GM12873 (cell line): ENCODE data around the gene ZC3H12D.

Experiments
- CTCF ChIP-seq: IDR thresholded peaks from 2 replicates; pipeline ENCODE4 v1.5.1; 2012; ENCODE audit warnings: low read depth, mild to moderate bottlenecking, moderate library complexity, low read length, control low read depth; ENCODE audit not compliant: insufficient read depth; ENCODE audit errors: missing control alignments

Gene ZC3H12D

DNA sequence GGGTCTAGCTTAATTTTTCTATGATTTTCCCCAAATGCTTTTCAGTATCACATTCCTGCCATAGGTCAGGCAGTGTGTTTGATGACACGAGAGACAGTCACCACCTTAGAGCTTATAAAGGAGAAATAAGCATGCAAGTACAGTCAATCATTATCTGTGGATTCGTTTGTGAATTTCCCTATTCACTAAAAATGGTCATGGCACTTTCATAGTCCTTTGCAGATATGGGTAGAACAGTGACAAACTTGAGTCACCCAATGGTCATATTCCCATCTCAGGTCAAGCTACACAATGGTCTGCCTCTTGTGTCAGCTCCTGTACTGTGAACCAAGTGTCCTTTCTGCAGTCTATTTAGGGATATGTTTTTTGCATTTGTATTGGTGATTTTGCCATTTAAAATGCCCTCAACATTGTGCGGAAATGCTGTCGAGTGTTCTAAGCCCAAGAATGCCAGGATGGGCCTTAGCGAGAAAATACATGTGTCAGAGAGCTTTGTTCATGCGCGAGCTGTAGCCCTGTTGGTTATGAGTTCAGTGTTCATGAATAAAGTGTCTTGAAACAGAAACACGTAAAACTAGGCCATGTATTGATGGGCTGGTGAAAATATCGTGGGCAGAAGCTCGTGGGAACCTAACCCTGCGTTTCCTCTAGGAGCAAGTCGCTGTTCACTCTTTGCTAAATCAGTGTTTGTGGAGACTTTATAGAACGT is 65.0 kb downstream of the ZC3H12D start:
- TF ChIP-seq CTCF, result no peak

DNA sequence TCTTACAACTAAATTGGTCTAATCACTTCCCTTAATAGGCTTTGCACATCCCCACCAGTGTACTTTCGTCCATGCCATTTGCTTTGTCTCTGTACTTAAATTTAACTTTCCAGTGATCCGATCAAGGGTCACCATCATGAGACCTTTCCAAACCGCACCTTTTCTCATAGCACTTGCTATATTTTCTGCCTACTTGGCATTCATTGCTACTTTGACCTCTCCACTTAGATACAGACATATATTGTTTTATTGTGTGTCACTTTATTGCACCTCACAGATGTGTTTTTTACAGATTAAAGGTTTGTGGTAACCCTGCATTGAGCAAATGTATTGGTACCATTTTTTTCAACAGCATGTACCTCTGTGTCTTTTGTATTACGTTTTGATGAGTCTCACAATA is 70.0 kb downstream of the ZC3H12D start:
- no peak for TF ChIP-seq CTCF

GRCh38 chr6:149414009-149414408 is 70.8 kb downstream of the ZC3H12D start:
- no peak for TF ChIP-seq CTCF

GRCh38 chr6:149410557-149410956 is 74.3 kb downstream of the ZC3H12D start:
- TF ChIP-seq CTCF, result no peak

DNA sequence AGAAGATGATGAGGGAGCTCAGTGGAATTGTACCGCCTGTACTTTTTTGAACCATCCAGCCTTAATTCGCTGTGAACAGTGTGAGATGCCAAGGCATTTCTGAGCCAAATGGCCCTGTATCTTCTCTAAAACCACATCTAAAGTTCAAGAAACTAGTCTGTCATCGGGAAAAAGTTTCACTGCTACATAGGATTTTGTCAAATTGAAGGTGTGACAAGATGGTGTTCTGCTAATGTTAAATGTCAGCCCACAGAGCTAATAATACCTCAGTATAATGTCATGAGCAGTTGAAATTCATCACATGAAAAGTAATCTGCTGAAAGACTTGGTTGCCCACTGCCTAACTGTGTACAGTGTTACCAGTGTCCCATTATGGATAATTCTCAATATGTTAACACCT is 75.2 kb downstream of the ZC3H12D start:
- no peak for TF ChIP-seq CTCF

DNA sequence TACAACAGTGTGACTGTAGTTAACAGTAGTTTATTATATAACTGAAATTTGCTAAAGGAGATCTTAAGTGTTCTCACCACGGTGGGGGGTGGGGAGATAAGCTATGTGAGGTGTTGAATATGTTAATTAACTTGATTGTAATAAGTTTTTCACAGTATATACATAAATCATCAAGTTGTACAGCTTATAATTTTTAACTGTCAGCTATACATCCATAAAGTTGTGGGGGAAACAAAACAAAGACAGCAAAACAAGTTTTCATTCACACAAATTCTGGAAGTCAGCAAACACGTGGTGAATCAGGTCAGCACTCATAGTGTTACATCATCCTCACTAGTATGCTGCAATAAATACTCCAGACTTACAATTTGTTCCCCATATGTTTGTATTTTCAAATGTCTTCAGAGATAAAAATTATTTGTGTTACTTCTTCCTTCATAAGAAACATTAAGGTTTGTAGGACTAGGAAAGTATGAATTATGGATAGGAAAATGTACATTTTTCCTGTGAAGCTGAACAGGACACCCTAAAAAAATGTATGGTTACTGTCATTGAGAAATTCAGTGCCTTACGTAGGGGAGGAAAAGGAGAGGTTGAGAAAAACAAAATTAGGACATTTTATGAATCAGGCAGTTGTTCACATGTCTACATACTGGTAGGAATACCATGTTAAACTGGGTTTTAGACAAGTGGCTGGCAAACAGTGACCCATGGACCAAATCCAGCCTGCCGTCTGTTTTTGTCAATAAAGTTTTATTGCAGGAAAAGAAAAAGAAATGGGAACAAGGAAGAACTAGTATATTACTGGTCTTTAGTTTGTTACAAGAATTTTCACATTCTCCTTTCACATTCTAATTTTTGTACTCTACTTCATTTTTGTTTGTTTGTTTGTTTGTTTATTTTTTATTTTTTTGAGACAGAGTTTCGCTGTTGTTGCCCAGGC is 78.7 kb downstream of the ZC3H12D start:
- TF ChIP-seq CTCF, result no peak

DNA sequence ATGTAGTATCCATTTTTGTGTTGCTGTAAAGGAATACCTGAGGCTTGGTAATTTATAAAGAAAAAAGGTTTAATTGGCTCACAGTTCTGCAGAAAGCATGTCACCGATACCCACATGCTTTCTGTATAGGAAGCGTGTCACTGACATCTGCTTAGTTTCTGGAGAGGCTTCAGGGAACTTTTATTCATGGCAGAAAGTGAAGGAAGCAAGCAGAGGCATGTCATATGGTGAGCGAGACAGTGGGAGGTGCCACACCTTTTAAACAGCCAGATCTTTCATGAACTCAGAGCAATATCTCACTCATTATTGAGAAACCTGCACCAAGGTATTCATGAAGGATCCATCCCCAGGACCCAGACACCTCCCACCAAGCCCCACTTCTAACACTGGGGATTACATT is 81.3 kb downstream of the ZC3H12D start:
- no peak for TF ChIP-seq CTCF
